ENCODE measurements around the gene BICD1.

- TF ChIP-seq POLR2A (IDR thresholded peaks at IDR 0.05; ENCODE audit: low read length) (no peak), GATA1 (IDR thresholded peaks at IDR 0.05; ENCODE audit: low read depth, low read length) (no peak)
Measured at GRCh38 chr12:32149489-32149888, 42.8 kb downstream of the BICD1 start.

Data from erythroblast (primary cell).